H9 (cell line): ENCODE results near the gene TRMT112. TPM values are rescaled to one million over a fixed set of nuclear protein-coding genes. Genes with fewer than 3 reads are reported as not detected.

Experiments
- DNase-seq: peaks from one replicate; pipeline ENCODE4 v3.0.0-alpha.2; 2017
- H2AFZ ChIP-seq: one replicate; pipeline ENCODE4 v1.6.1; 2013; ENCODE audit warnings: mild to moderate bottlenecking, low read length, control low read depth, moderate library complexity
- H2AK5ac ChIP-seq: 2 replicates; pipeline ENCODE4 v1.6.1; 2013; ENCODE audit warnings: low read length, control low read depth, mixed read lengths; ENCODE audit not compliant: insufficient read length
- H2BK120ac ChIP-seq: one replicate; pipeline ENCODE4 v1.6.1; 2013; ENCODE audit warnings: low read depth, mild to moderate bottlenecking, low read length, control low read depth, inconsistent platforms; ENCODE audit not compliant: poor library complexity, severe bottlenecking
- H2BK12ac ChIP-seq: 2 replicates; pipeline ENCODE4 v1.6.1; 2013; ENCODE audit warnings: low read length, control low read depth, mixed read lengths, low read depth; ENCODE audit not compliant: insufficient read length
- H2BK15ac ChIP-seq: 2 replicates; pipeline ENCODE4 v1.6.1; 2013; ENCODE audit warnings: low read depth, low read length, control low read depth
- H2BK20ac ChIP-seq: one replicate; pipeline ENCODE4 v1.6.1; 2013; ENCODE audit warnings: low read depth, mild to moderate bottlenecking, low read length, control low read depth, inconsistent platforms; ENCODE audit not compliant: poor library complexity, severe bottlenecking
- H2BK5ac ChIP-seq: 2 replicates; pipeline ENCODE4 v1.6.1; 2013; ENCODE audit warnings: low read length, control low read depth, mixed read lengths; ENCODE audit not compliant: insufficient read length
- H3K14ac ChIP-seq: 2 replicates; pipeline ENCODE4 v1.6.1; 2013; ENCODE audit warnings: low read length, control low read depth; ENCODE audit not compliant: insufficient read depth
- H3K18ac ChIP-seq: 2 replicates; pipeline ENCODE4 v1.6.1; 2013; ENCODE audit warnings: low read depth, mild to moderate bottlenecking, mixed read lengths, low read length, control low read depth; ENCODE audit not compliant: insufficient read length
- H3K23ac ChIP-seq: 2 replicates; pipeline ENCODE4 v1.6.1; 2013; ENCODE audit warnings: low read length, control low read depth, mixed read lengths, low read depth; ENCODE audit not compliant: insufficient read length
- H3K23me2 ChIP-seq: 2 replicates; pipeline ENCODE4 v1.6.1; 2013; ENCODE audit warnings: low read depth, mild to moderate bottlenecking, mixed read lengths, low read length, control low read depth; ENCODE audit not compliant: insufficient read length, poor library complexity, severe bottlenecking
- H3K27ac ChIP-seq: 2 replicates; pipeline ENCODE4 v1.5.1; 2013; ENCODE audit warnings: low read length, control low read depth, mixed read lengths, low read depth; ENCODE audit not compliant: insufficient read length
- H3K27me3 ChIP-seq: 2 replicates; pipeline ENCODE4 v1.6.1; 2013; ENCODE audit warnings: low read length, control low read depth, inconsistent platforms; ENCODE audit not compliant: insufficient read depth
- H3K4ac ChIP-seq: 2 replicates; pipeline ENCODE4 v1.6.1; 2013; ENCODE audit warnings: low read depth, mild to moderate bottlenecking, control low read depth, inconsistent platforms, low read length, moderate library complexity
- H3K4me1 ChIP-seq: 2 replicates; pipeline ENCODE4 v1.6.1; 2013; ENCODE audit warnings: low read length, control low read depth, inconsistent platforms; ENCODE audit not compliant: insufficient read depth
- H3K4me2 ChIP-seq: 2 replicates; pipeline ENCODE4 v1.6.1; 2013; ENCODE audit warnings: low read length, control low read depth, mixed read lengths; ENCODE audit not compliant: insufficient read length, insufficient read depth
- H3K56ac ChIP-seq: 2 replicates; pipeline ENCODE4 v1.6.1; 2013; ENCODE audit warnings: low read depth, mild to moderate bottlenecking, mixed read lengths, low read length, control low read depth; ENCODE audit not compliant: insufficient read length
- H3K79me1 ChIP-seq: 2 replicates; pipeline ENCODE4 v1.6.1; 2013; ENCODE audit warnings: low read depth, mild to moderate bottlenecking, moderate library complexity, low read length, control low read depth, inconsistent platforms; ENCODE audit not compliant: insufficient read depth, poor library complexity, severe bottlenecking
- H3K79me2 ChIP-seq: 2 replicates; pipeline ENCODE4 v1.6.1; 2013; ENCODE audit warnings: low read length, control low read depth, inconsistent platforms; ENCODE audit not compliant: insufficient read depth
- H3K9ac ChIP-seq: 2 replicates; pipeline ENCODE4 v1.6.1; 2013; ENCODE audit warnings: low read length, control low read depth, mixed read lengths; ENCODE audit not compliant: insufficient read length; ENCODE audit errors: extremely low read depth
- H3K9me3 ChIP-seq: one replicate; pipeline ENCODE4 v1.6.1; 2013; ENCODE audit warnings: low read depth, low read length, inconsistent platforms; ENCODE audit not compliant: control insufficient read depth
- H3T11ph ChIP-seq: one replicate; pipeline ENCODE4 v1.6.1; 2013; ENCODE audit warnings: mild to moderate bottlenecking, low read length, control low read depth, inconsistent platforms
- H4K20me1 ChIP-seq: one replicate; pipeline ENCODE4 v1.6.1; 2013; ENCODE audit not compliant: control insufficient read depth, insufficient read length, insufficient read depth
- H4K5ac ChIP-seq: 2 replicates; pipeline ENCODE4 v1.6.1; 2013; ENCODE audit warnings: low read depth, mild to moderate bottlenecking, mixed read lengths, low read length, control low read depth; ENCODE audit not compliant: insufficient read length
- H4K8ac ChIP-seq: replicated peaks from 2 replicates; pipeline ENCODE4 v1.6.1; 2013; ENCODE audit warnings: low read length, control low read depth, mixed read lengths, low read depth; ENCODE audit not compliant: insufficient read length
- H4K91ac ChIP-seq: 2 replicates; pipeline ENCODE4 v1.6.1; 2013; ENCODE audit warnings: low read depth, mild to moderate bottlenecking, moderate library complexity, mixed read lengths, low read length, control low read depth; ENCODE audit not compliant: insufficient read length
- H3K27ac Mint-ChIP-seq, 3 experiments: 2 replicates in 2 of 3; 3 replicates in 1 of 3; pipeline ENCODE4 v1.8.0; 2020 to 2021; ENCODE audit warnings: mixed read lengths in 3 of 3, mild to moderate bottlenecking in 1 of 3, moderate library complexity in 1 of 3
- H3K27me3 Mint-ChIP-seq: 2 replicates; pipeline ENCODE4 v1.8.0; 2021; ENCODE audit warnings: low read depth, mild to moderate bottlenecking, moderate library complexity, mixed read lengths
- H3K36me3 Mint-ChIP-seq, 3 experiments: 2 replicates in 2 of 3; 3 replicates in 1 of 3; pipeline ENCODE4 v1.8.0; 2020 to 2021; ENCODE audit warnings: low read depth in 3 of 3, mixed read lengths in 3 of 3; ENCODE audit not compliant: insufficient read depth in 1 of 3
- H3K4me1 Mint-ChIP-seq, 2 experiments: 2 replicates each; pipeline ENCODE4 v1.8.0; 2020; ENCODE audit warnings: mixed read lengths in 2 of 2
- H3K4me3 Mint-ChIP-seq, 2 experiments: 2 replicates in 1 of 2; 3 replicates in 1 of 2; pipeline ENCODE4 v1.8.0; 2020 to 2021; ENCODE audit warnings: mild to moderate bottlenecking in 2 of 2, mixed read lengths in 2 of 2, moderate library complexity in 1 of 2
- H3K9me3 Mint-ChIP-seq, 2 experiments: 2 replicates in 1 of 2; 3 replicates in 1 of 2; pipeline ENCODE4 v1.8.0; 2020; ENCODE audit warnings: mild to moderate bottlenecking in 2 of 2, mixed read lengths in 2 of 2, moderate library complexity in 1 of 2
- CTCF ChIP-seq: fragments of 200-600 bp; sonication (generic); conservative IDR thresholded peaks from 3 replicates; pipeline ENCODE4 v1.8.0; 2021; ENCODE audit warnings: antibody characterized with exemption, mild to moderate bottlenecking
- WGBS: extraction: QIAGEN DNeasy Blood & Tissue Kit; methylation state at CpG from one replicate; pipeline ENCODE4 v1.1.7; 2013; ENCODE audit warnings: missing lambda C conversion rate, low lambda C conversion rate, mixed read lengths; ENCODE audit not compliant: insufficient read length; ENCODE audit errors: extremely low coverage; 5-methylcytosine and 5-hydroxymethylcytosine counted together
- total RNA-seq: library from RNA; stranded (reverse); gene quantifications from 2 replicates; pipeline ENCODE4 v1.2.1, GENCODE V29; 2021

Gene TRMT112
- total RNA-seq, 1 experiment from 2014 or later = 315 TPM

DNA sequence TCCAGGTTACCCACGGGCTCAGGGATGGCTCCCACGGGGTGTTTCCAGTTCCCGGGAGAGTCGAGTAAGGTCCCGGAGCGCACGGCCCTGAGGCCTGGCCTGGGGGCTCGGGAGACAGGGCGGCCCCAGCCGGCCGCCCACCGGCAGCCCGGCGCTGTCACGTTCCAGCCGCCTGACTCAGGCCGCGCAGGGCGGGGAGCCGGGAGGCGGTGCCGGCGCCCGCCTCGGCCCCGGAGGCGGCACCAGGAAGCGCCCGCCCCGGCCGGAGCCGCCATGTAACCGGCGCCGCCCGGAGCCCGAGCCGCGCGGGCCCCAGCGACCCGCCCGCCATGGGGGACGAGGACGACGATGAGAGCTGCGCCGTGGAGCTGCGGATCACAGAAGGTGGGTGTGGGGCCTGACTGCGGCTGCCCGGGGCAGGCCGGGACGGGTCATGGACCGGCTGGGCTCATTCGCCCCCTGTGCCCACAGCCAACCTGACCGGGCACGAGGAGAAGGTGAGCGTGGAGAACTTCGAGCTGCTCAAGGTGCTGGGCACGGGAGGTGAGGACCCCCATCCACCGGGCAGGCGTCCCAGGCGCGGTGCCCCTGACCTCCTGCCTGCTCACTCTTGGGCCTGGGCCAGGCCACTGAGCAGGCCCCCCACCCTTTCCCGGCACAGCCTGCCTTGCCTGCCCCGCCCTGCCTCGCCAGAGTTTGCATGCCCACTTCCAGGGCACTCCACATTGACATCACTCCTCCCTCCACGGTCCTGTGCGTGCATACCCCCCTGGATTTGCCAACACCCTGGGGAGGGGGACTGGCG is 41.8 kb upstream of the TRMT112 start, which contains the start of gene RPS6KA4:
TSS of gene RPS6KA4 (plus strand) at position 256 of the 805 bp plus-strand sequence. CDS start at position 330, 74 bp downstream.
- H4K8ac ChIP-seq = no peak within 1 kb of the TSS
- H2BK120ac ChIP-seq = no peak within 1 kb of the TSS
- H2BK5ac ChIP-seq = no peak within 1 kb of the TSS
- H2BK15ac ChIP-seq = no peak within 1 kb of the TSS
- peaks cover 12 to 29% (median 22%) of the 10 kb centered on the region in 3 experiments; a peak in 6 of 7 replicates for H3K36me3 Mint-ChIP-seq
- H4K20me1 ChIP-seq = peaks cover 2% of the 10 kb centered on the region
- no peak within 1 kb of the TSS for H3K27ac ChIP-seq
- H3K79me1 ChIP-seq = no peaks in the 10 kb centered on the region
- H3K18ac ChIP-seq = peak within 1 kb of the TSS; percentile 37
- no peak within 1 kb of the TSS for H3K27ac Mint-ChIP-seq
- H3K79me2 ChIP-seq = no peaks in the 10 kb centered on the region
- H3K27me3 Mint-ChIP-seq = no peaks in the 10 kb centered on the region
- H3K9me3 Mint-ChIP-seq = no peaks in the 10 kb centered on the region
- no peak for TF ChIP-seq CTCF
- H3K23ac ChIP-seq = no peak within 1 kb of the TSS
- DNase-seq = no peak
- H2BK20ac ChIP-seq = no peak within 1 kb of the TSS
- no peak within 1 kb of the TSS for H3K4ac ChIP-seq
- no peak within 1 kb of the TSS for H3K56ac ChIP-seq
- no peak within 1 kb of the TSS for H4K91ac ChIP-seq
- no peak within 1 kb of the TSS for H2AFZ ChIP-seq
- H3T11ph ChIP-seq = no peak within 1 kb of the TSS
- no peaks in the 10 kb centered on the region for H3K9me3 ChIP-seq
- peaks cover 21 to 38% of the 10 kb centered on the region in 2 experiments for H3K4me1 Mint-ChIP-seq
- H3K23me2 ChIP-seq = peaks cover 12% of the 10 kb centered on the region
- H3K4me1 ChIP-seq = peaks cover 2% of the 10 kb centered on the region; the same call in 1 of the 2 replicates
- peak within 1 kb of the TSS; percentile 54 for H3K4me2 ChIP-seq
- H3K27me3 ChIP-seq = no peaks in the 10 kb centered on the region; the same call in 1 of the 2 replicates
- H3K14ac ChIP-seq = peak within 1 kb of the TSS; percentile 54
- H4K5ac ChIP-seq = no peak within 1 kb of the TSS
- H2AK5ac ChIP-seq = no peak within 1 kb of the TSS
- H2BK12ac ChIP-seq = no peak within 1 kb of the TSS
- no CpG with 5 or more reads among the region's 70 CpGs for WGBS
- H3K9ac ChIP-seq = peak within 1 kb of the TSS; percentile 10
- peak within 1 kb of the TSS; percentile 78 to 92 for H3K4me3 Mint-ChIP-seq
